ENCODE data around the gene DTX3L.
"Not testable (repeated sequence)": the region's sequence is repeated elsewhere in the genome, so short reads cannot be mapped to it uniquely, and the experiment has no call there.

Gene DTX3L

DNA sequence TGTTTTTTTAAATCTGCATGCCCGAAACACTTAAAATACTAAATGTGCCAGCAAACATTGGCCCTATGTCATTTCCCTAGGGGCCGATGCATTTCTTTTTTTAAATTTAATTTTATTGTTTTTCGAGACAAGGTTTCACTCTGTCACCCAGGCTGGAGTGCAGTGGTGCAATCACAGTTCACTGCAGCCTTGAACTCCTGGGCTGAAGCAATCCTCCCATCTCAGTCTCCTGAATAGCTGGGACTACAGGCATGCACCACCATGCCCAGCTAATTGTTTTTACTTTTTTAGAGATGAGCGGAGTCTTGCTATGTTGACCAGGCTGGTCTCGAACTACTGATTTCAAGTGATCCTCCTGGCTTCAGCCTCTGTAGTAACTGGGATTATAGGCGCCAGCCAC is 5.5 kb upstream of the DTX3L start:
- intact Hi-C loops (cut with DNase I) = no loop called here
- DNase-seq = no peak

DNA sequence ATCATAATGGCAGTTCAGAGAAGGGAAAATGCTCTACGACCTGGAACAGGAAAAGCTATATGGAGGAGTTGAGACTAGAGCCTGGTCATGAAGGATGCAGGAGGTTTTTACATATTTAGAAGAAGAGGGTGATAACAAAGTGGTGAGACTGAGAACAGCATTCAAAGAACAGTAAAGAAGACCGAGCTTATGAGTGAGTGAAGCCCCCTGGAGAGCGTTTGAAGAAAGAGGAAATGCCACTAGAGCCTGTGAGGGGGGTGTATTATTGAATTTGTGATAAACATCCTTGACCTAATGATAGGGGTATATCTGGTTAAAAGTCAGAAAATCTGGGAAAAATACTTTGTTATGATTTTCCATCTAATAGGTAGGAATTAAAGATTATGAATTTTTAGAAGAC is 4.2 kb upstream of the DTX3L start:
- no peak for DNase-seq
- intact Hi-C loops (cut with DNase I) = loop anchor here (10.0 kb wide), 1 partner anchor 45 kb away; the partner anchor contains the start of gene KPNA1

DNA sequence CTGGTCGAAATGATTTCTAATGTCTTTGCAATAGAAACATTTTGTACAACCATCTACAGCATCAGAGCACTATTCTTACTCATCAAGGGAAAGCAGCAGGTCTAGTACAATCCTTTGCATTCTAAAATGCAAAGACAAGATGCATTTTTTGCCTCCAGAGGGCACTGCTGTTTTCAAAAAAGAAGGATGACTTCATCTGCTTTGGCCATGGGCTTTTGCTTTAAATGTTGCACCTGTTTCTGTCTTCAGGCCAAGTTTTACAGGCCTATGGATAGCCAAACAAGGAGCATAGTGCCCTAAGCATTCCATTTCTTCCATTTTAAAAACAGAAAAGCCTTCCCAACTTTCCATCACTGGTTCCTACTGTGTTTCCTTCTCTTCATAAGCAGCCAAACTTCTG is 3.5 kb upstream of the DTX3L start:
- intact Hi-C loops (cut with DNase I) = loop anchor here (10.0 kb wide), 1 partner anchor 46 kb away; the partner anchor contains the start of gene KPNA1
- peak in 18 of 42 donors; percentile 20 to 72 (median 40) for DNase-seq

DNA sequence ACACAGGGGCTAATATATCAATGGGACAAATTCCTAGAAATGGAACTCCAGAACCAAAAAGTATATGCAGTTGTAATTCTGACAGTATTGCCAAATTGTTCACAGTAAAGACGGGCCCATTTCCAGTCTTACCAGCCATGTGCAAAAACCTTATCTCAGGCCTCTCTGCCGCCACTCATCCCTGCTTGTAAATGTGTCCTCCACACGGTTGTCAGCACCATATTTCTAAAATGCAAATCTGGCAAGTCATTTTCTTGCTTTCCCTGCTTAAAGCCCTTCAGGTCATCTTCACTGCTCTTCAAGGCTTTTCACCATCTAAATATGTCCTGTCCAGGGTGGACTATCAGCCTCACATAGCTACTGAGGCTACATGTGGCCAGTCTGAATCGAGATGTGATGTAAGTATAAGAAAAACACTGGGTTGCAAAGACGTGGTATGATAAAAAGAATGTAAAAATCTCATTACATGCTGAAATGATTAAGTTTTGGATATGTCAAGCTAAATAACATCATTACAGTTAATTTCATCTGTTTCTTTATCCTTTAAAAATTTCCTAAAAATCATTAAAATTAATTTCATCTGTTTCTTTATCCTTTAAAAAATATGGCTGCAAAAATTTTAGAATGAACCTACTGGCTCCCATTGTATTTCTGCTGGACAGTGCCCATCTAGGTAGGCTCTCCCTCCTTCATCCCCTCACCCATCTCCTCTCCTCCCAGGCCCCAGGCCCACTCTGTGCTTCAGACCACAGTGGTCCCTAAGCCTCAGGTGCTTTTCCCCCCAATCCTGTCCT is 1.0 kb upstream of the DTX3L start:
- intact Hi-C loops (cut with DNase I) = loop anchor here (10.0 kb wide), 1 partner anchor 48 kb away; the partner anchor contains the start of gene KPNA1

DNA sequence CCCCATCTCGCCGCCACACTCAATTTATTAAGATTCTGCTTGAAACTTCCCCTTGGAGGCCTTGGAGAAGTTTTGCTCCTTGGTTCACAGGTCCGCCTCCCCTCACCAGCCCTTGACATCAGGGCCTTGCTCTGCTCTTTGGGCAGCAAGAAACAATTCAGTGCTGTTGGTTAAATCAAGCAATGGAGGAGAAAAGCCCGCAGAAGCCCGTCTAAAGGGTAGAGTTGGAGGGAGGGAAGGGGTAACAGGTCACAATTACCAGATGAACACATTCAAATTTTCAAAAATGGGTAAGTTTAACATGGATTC is 467 bp upstream of the DTX3L start:
- intact Hi-C loops (cut with DNase I) = loop anchor here (1.0 to 10.0 kb wide), 2 partner anchors 49 to 117 kb away; partner anchors contain the start of genes KPNA1 and PARP14
- DNase-seq = peak in 5 of 42 donors; percentile 8 to 39 (median 15)

More for the DNA sequence above, 1.0 kb upstream of the DTX3L start:
- DNase-seq = no peak

DNA sequence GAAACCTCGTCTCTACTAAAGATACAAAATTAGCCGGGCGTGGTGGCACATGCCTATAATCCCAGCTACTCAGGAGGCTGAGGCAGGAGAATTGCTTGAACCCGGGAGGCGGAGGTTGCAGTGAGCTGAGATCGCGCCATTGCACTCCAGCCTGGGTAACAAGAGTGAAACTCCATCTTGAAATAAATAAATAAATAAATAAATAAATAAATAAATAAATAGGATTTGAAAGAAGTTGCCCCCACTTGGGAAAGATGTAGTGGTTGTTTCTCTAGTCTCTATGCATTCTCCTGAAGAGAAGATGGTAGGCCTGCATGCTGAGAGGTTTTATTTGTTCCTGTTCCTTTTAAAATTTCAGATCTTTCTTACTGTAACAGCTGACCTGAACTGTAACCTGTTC is 4.0 kb downstream of the DTX3L start:
- DNase-seq = not testable (repeated sequence)
- intact Hi-C loops (cut with DNase I) = loop anchor here (10.0 kb wide), 1 partner anchor 53 kb away; the partner anchor contains the start of gene KPNA1

DNA sequence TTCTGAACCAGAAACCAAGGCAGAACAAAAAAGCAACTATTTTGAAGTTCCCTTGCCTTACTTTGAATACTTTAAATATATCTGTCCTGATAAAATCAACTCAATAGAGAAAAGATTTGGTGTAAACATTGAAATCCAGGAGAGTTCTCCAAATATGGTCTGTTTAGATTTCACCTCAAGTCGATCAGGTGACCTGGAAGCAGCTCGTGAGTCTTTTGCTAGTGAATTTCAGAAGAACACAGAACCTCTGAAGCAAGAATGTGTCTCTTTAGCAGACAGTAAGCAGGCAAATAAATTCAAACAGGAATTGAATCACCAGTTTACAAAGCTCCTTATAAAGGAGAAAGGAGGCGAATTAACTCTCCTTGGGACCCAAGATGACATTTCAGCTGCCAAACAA is 4.6 kb downstream of the DTX3L start:
- no peak for DNase-seq
- intact Hi-C loops (cut with DNase I) = loop anchor here (10.0 kb wide), 1 partner anchor 54 kb away; the partner anchor contains the start of gene KPNA1

DNA sequence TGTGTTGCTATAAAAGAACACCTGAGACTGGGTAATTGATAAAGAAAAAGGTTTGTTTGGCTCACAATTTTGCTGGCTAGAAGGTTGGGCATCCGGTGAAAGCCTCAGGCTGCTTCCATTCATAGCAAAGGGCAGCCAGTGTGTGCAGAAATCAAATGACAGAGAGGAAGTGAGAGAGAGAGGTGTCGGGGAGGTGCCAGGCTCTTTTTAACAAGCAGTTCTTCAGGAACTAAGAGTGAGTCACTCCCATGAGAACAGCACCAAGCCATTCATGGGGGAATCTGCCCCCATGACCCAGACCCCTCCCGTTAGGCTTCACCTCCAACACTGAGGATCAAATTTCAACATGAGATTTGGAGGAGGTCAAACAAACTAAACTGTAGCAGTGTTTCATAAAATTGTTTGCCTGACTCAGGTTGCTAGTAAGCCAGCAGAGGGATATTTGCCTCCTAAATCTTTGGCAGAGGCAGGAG is 8.8 kb downstream of the DTX3L start:
- intact Hi-C loops (cut with DNase I) = no loop called here
- peak in 2 of 42 donors; percentile 4 to 5 for DNase-seq

DNA sequence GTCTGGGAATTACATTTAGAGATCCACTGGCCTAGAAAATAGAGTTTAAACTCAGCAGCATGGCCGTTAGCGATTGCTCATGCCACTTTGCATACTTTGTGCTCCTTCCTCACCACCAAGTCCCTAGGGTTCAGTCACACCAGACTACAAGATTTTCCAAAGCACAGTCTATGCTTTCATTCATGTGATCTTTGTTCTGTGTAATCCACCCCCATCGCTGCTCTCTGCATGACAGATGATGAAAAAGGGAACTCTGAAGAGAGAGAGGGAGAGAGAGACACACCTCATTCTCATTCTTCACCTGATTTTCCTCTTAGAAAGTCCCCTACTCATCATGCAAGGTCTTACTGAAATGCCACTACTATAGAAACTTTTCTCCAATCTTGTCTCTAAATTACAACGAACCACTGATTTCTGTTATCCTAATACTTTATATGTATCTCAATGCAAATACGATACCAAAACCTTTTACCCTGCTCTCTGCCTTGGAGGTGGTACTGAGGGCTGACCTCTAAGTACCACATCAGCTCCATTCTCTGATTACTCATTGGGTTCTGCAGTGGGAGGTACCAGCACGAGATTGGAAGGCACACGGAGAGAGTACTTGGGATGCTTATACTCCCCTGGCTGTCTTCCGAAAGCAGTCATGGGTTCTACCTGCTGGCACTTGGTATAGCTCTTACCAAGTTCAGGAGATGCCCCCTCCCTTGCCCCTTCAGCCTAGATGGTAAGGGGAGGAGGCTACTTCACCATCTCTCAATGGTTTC is 12.2 kb downstream of the DTX3L start:
- intact Hi-C loops (cut with DNase I) = no loop called here

DNA sequence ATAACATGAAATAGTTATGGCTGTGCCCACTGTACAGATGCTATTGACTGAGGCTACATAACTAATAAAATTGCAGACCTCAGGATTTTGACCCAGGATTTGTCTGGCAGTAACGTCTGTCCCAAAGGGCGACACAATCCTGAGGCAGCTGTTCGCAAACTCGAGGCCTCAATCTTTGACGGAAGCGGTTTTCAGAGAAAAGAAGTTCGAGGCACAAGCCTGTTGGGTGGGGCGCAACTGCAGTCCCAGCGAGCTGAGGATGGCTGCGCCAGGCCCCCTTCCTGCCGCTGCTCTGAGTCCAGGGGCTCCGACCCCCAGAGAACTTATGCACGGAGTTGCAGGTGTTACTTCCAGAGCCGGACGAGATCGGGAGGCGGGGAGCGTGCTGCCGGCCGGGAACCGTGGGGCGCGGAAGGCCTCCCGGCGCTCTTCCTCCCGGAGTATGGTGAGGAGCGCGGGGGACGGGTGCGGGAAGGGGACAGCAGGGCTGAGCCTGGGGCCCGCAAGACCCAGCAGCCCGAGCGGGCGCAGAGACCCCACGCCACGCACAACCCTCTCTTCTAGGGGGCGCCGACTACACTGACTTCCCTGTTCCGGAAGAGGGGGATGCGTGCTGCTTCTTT is 13.4 kb downstream of the DTX3L start, which contains the start of gene PARP15:
TSS of gene PARP15 (plus strand) at position 242 of the 623 bp plus-strand sequence. CDS start at position 260, 18 bp downstream.
- DNase-seq = peak in 1 of 42 donors; percentile 27

More for the DNA sequence above, 12.2 kb downstream of the DTX3L start:
- DNase-seq = peak in 9 of 42 donors; percentile 11 to 46 (median 31)

DNA sequence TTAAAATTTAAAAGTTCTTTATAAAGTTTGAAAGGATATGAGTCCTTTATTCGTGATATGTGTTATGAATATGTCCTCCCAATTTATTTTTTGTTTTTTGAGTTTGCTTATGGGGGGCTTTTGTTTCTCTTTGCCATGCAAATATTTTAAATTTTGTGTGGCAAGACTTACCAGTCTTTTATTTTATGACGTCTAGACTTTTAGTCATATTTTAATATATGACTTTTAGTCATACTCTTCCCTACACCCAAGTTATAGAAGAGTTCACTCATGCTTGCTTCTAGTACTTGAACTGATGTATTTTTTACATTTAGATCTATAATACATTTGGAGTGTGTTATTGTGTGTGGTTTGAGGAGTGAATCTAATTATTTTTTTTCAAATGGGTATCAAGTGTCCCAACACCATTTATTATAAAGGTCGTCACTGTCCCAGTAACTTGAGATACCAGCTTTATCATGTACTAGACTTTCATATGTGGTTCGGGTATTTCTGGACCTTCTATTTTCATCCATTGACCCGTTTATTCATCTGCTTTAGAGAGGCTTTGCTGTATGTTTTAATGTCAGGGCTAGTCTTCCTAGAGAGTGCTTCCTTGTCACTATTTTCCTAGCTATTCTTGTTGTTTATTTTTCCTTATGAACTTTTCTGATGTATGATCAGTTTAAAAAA is 14.1 kb downstream of the DTX3L start:
- intact Hi-C loops (cut with DNase I) = no loop called here
- no peak for DNase-seq

More for the DNA sequence above, 13.4 kb downstream of the DTX3L start, which contains the start of gene PARP15:
- intact Hi-C loops (cut with DNase I) = no loop called here

DNA sequence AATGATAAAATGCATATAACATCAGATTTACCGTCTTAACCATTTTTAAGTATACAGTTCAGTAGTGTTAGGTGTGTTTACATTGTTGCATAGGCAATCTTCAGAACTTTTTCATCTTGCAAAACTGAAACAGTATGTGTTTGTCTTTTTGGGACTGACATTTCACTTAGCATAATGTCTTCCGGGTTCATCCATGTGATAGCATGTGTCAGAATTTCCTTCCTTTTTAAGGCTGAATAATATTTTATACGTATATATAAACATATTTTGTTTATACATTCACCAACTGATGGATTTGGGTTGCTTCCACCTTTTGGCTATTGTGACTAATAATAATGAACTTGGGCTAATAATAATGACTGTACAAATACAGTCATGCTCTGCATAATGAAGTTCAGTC is 16.3 kb downstream of the DTX3L start:
- intact Hi-C loops (cut with DNase I) = no loop called here
- no peak for DNase-seq

DNA sequence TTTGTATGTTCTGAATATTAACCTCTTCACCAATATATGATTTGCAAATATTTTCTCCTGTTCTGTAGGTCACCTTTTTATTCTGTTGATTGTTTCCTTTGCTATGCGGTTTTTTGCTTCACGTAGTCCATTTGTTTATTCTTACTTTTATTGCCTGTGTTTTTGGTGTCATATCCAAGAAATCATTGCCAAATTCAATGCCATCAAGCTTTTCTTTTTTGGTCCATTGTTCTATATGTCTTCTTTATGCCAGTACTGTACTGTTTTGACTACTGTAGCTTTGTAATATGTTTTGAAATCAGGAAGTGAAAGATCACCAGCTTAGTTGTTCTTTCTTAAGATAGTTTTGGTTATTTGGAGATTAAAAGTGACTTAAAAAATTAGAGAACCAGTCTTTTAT is 17.5 kb downstream of the DTX3L start:
- intact Hi-C loops (cut with DNase I) = no loop called here
- DNase-seq = no peak

DNA sequence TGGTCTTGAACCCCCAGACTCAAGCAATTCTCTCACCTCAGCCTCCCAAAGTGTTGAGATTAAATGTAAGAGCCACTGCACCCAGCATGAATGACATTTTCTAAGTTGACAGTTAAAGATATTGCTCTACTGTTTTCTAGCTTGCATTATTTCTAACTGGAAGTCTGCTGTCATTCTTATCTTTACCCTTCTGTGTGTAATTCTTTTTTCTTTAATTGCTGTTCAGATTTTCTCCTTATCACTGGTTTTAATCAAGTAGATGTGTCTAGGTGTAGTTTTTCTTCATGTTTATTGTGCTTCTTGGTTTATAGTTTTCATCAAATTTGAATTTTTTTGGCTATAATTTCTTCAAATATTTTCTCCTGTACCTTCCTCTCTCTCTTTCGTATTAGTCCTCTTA is 18.3 kb downstream of the DTX3L start:
- intact Hi-C loops (cut with DNase I) = no loop called here
- DNase-seq = no peak

DNA sequence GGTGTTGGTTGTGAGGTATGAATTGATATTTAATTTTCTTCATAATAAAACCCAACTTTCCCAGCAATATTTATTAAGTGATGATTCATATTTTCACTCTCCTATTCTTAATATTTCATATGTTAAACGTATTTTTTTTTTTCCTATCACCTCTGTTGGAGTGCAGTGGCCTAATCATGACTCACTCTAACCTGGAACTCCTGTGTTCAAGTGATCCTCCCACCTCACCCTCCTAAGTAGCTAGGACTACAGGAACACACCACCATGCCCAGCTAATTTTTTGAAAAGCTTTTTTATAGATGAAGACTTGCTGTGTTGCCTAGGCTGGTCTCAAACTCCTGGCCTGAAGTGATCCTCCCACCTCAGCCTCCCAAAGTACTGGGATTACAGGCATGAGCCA is 22.0 kb downstream of the DTX3L start:
- intact Hi-C loops (cut with DNase I) = no loop called here
- no peak for DNase-seq

DNA sequence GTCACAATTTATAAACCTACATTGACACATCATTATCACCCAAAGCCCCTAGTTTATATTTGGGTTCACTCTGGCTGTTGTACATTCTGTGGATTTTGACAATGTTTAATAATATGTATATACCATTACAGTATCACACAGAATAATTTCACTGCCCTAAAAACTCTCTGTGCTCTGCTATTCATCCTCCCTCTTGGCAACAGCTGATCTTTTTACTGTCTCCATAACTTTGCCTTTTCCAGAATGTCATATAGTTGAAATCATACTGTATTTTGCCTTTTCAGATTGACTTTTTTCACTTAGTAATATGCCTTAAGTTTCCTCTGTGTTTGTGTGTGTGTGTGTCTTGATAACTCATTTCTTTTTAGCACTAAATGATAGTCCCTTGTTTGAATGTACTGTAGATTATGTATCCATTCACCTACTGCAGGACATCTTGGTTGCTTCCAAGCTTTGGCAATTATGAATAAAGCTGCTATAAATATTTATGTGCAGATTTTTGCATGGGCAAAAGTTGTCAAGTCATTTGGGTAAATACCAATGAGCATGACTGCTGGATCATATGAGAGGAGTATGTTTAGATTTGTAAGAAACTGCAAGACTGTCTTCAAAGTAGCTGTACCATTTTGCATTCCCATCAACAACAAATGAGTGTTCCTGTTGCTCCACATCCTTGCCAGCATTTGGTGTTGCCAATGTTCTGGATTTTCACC is 22.8 kb downstream of the DTX3L start:
- intact Hi-C loops (cut with DNase I) = no loop called here
- no peak for DNase-seq

DNA sequence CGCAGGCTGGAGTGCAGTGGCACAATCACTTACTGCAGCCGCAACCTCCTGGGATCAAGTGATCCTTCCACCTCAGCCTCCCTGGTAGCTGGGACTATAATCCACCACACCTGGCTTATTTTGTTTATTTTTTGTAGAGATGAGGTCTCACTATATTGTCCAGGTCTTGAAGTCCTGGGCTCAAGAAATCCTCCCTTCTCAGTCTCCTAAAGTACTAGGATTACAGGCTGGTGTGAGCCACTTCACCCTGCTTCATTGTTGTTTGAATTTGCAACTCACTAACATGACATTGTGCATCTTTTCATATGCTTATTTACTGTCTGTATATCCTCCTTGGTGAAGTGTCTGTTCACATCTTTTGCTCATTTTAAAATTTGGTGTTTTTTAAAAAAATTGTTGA is 23.4 kb downstream of the DTX3L start:
- intact Hi-C loops (cut with DNase I) = no loop called here
- no peak for DNase-seq

DNA sequence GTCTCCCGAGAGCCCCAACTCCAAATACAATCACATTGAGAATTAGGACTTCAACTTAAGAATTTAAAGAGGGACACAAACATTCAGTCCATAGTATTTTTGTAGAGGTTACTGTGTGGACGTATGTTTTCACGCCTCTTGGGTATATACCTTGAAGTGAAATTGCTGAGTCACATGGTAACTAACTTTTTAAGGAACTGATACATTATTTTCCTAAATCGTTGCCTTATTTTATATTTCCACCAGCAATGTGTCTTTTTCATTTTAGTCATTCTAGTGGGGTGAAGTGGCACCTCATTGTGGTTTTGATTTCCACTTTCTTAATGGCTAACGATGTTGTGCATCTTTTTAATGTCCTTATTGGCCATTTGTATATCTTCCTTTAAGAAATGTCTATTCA is 25.2 kb downstream of the DTX3L start:
- intact Hi-C loops (cut with DNase I) = no loop called here
- no peak for DNase-seq

Data from head of caudate nucleus (tissue), 42 donors.